ENCODE data around the gene PDIA6. TPM values are rescaled to one million over a fixed set of nuclear protein-coding genes. Genes with fewer than 3 reads are reported as not detected.
A peak's percentile ranks its signal among the peaks of the same experiment; 100 is the strongest.

The PDIA6 gene
- total RNA-seq, 1 donor from 2014 or later, result 346 TPM

DNA sequence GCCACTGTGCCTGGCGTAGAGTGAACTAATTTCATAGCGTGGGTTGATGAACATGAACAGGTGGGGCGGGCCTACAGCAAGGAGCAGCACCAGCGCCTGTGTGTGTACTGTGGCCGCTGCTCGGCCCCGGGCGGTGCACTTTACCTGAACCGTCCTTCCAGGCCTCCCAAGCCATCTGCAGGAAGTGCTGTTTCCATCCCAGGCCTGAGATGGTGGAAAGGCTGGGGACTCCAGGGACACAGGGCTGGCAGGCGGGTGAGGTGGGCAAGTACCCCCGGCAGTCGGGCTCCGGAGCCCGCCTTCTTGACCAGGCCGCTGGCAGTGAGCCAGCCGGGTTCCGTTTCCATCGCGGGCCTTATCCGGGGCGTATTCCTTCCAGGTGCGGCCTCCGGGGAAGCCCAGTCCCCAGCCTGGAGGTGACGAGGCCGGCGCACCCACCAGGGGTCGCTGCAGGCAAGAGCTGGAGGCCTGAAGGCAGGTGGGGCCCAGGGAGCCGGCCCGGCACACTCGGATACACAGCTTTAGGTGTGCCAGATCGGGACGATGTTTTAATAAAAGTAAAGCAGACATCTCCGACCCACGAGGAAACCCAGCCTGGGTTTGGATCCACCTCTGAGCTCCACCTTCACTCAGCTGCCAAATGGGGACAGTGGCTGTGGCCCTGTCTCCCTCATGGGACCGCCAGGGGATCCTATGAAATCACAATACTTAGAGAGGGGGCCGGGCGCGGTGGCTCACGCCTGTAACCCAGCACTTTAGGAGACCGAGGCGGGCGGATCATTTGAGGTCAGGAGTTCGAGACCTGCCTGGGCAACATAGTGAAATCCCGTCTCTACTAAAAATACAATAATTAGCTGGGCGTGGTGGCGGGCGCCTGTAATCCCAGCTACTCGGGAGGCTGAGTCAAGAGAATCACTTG, 22.7 kb upstream of the PDIA6 start:
- no peak for TF ChIP-seq EZH2 (IDR thresholded peaks at IDR 0.05; ENCODE audit: insufficient read depth, low read length)
- TF ChIP-seq, protein P1, sequence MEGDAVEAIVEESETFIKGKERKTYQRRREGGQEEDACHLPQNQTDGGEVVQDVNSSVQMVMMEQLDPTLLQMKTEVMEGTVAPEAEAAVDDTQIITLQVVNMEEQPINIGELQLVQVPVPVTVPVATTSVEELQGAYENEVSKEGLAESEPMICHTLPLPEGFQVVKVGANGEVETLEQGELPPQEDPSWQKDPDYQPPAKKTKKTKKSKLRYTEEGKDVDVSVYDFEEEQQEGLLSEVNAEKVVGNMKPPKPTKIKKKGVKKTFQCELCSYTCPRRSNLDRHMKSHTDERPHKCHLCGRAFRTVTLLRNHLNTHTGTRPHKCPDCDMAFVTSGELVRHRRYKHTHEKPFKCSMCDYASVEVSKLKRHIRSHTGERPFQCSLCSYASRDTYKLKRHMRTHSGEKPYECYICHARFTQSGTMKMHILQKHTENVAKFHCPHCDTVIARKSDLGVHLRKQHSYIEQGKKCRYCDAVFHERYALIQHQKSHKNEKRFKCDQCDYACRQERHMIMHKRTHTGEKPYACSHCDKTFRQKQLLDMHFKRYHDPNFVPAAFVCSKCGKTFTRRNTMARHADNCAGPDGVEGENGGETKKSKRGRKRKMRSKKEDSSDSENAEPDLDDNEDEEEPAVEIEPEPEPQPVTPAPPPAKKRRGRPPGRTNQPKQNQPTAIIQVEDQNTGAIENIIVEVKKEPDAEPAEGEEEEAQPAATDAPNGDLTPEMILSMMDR (IDR thresholded peaks at IDR 0.05; ENCODE audit: insufficient read depth, low read depth, low read length), result peak; percentile 46
- no peak overlapping the region for H3K4me3 ChIP-seq (ENCODE audit: insufficient read depth, low read depth, low read length)
- H3K27me3 Mint-ChIP-seq (ENCODE audit: low read depth, unreplicated experiment), result peaks cover 55% of the 10 kb centered on the region
- FAIRE-seq (no peak), DNase-seq (ENCODE audit: low read depth) (no peak)
- H3K27ac Mint-ChIP-seq (ENCODE audit: unreplicated experiment), result no peak overlapping the region
- peaks cover 2% of the 10 kb centered on the region for H3K4me1 ChIP-seq (ENCODE audit: insufficient read depth, low read length)
- H4K20me1 ChIP-seq (ENCODE audit: insufficient read depth, low read length), result no peaks in the 10 kb centered on the region
- no peaks in the 10 kb centered on the region for H3K79me2 ChIP-seq (ENCODE audit: insufficient read depth, low read length)
- no peaks in the 10 kb centered on the region for H3K36me3 Mint-ChIP-seq (ENCODE audit: low read depth, unreplicated experiment)
- H3K27ac ChIP-seq (ENCODE audit: low read depth, low read length), result no peak overlapping the region
- H3K9ac ChIP-seq (ENCODE audit: low read length), result no peak overlapping the region
- H3K27me3 ChIP-seq (ENCODE audit: insufficient read depth, low read length), result peaks cover 9% of the 10 kb centered on the region
- H3K9me3 Mint-ChIP-seq (ENCODE audit: unreplicated experiment), result peaks cover 6% of the 10 kb centered on the region
- no peak overlapping the region for H3K4me3 Mint-ChIP-seq (ENCODE audit: unreplicated experiment)
- H3K4me1 Mint-ChIP-seq (ENCODE audit: low read depth, unreplicated experiment), result no peaks in the 10 kb centered on the region
- no peak overlapping the region for H2AFZ ChIP-seq (ENCODE audit: low read depth, low read length)
- no peaks in the 10 kb centered on the region for H3K36me3 ChIP-seq (ENCODE audit: insufficient read depth, low read length)
- H3K4me2 ChIP-seq (ENCODE audit: low read length), result no peak overlapping the region
- H3K9me3 ChIP-seq (ENCODE audit: insufficient read depth, low read depth, low read length), result no peaks in the 10 kb centered on the region

DNA sequence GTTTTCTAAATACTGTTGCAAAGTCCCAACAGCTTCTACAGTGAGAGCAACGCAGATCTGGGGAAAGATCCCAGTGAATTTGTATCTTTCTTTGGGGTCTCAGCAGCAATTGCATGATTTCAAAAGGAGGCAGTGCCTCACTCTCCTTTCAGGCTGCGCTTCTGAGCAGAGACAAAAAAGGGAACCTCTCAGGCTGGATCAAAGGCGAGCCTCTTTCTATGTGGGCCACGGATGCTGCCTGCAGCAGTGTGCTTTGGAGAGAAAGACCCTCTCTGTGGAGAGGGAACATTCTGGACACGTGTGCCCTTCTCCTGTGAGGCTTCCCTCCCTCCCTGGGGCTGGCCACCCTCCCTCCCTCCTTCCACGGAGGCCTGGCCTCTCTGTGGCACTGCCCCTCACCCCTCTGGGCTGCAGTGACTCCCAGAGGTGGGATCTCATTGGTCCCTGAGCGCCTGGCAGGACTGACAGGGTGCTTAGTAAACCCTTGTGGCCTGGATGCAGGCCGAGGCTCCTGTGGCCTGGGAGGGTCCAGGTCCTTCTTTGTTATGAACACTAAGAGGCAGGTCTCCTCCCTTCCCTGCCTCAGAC, 21.6 kb upstream of the PDIA6 start:
- Histone ChIP-seq H4K20me1 (ENCODE audit: insufficient read depth, low read length) (no peaks in the 10 kb centered on the region), H2AFZ (ENCODE audit: low read depth, low read length) (peak overlapping the region; percentile 41), H3K27ac (ENCODE audit: low read depth, low read length) (no peak overlapping the region), H3K79me2 (ENCODE audit: insufficient read depth, low read length) (no peaks in the 10 kb centered on the region), H3K9me3 (ENCODE audit: insufficient read depth, low read depth, low read length) (no peaks in the 10 kb centered on the region), H3K4me3 (ENCODE audit: insufficient read depth, low read depth, low read length) (no peak overlapping the region), H3K4me1 (ENCODE audit: insufficient read depth, low read length) (peaks cover 2% of the 10 kb centered on the region), H3K36me3 (ENCODE audit: insufficient read depth, low read length) (no peaks in the 10 kb centered on the region), H3K27me3 (ENCODE audit: insufficient read depth, low read length) (peaks cover 10% of the 10 kb centered on the region), H3K4me2 (ENCODE audit: low read length) (no peak overlapping the region), H3K9ac (ENCODE audit: low read length) (no peak overlapping the region)
- Mint-ChIP-seq H3K9me3 (ENCODE audit: unreplicated experiment) (peaks cover 2% of the 10 kb centered on the region), H3K36me3 (ENCODE audit: low read depth, unreplicated experiment) (no peaks in the 10 kb centered on the region), H3K4me1 (ENCODE audit: low read depth, unreplicated experiment) (no peaks in the 10 kb centered on the region), H3K27me3 (ENCODE audit: low read depth, unreplicated experiment) (peaks cover 62% of the 10 kb centered on the region), H3K4me3 (ENCODE audit: unreplicated experiment) (no peak overlapping the region), H3K27ac (ENCODE audit: unreplicated experiment) (no peak overlapping the region)
- TF ChIP-seq, protein P1 (IDR thresholded peaks at IDR 0.05; ENCODE audit: insufficient read depth, low read depth, low read length), result no peak
- TF ChIP-seq EZH2 (IDR thresholded peaks at IDR 0.05; ENCODE audit: insufficient read depth, low read length), result no peak
- peak; percentile 6 for DNase-seq (ENCODE audit: low read depth)
- FAIRE-seq, result no peak

Measured in astrocyte (in vitro differentiated cells and primary cell).